Nephron progenitor cell (in vitro differentiated cells): Measurements from ENCODE around the gene KCNT1.
A peak's percentile ranks its signal among the peaks of the same experiment; 100 is the strongest.

Source experiments
- DNase-seq: peaks from one replicate; pipeline ENCODE4 v3.0.0; 2021
- H3K27ac Mint-ChIP-seq: 2 replicates; pipeline ENCODE4 v1.8.0; 2021; ENCODE audit warnings: mild to moderate bottlenecking, moderate library complexity, mixed read lengths
- H3K27me3 Mint-ChIP-seq: 2 replicates; pipeline ENCODE4 v1.8.0; 2021; ENCODE audit warnings: mild to moderate bottlenecking, low read depth, mixed read lengths; ENCODE audit not compliant: poor library complexity
- H3K36me3 Mint-ChIP-seq: 2 replicates; pipeline ENCODE4 v1.8.0; 2021; ENCODE audit warnings: low read depth, mixed read lengths
- H3K4me1 Mint-ChIP-seq: 2 replicates; pipeline ENCODE4 v1.8.0; 2021; ENCODE audit warnings: mixed read lengths
- H3K4me3 Mint-ChIP-seq: 2 replicates; pipeline ENCODE4 v1.8.0; 2021; ENCODE audit warnings: mild to moderate bottlenecking, moderate library complexity, mixed read lengths
- H3K9me3 Mint-ChIP-seq: 2 replicates; pipeline ENCODE4 v1.8.0; 2021; ENCODE audit warnings: mild to moderate bottlenecking, moderate library complexity, mixed read lengths
- TF ChIP-seq, protein P1 (sequence below): fragments of 200-600 bp; sonication (generic); IDR thresholded peaks from 2 replicates; pipeline ENCODE4 v1.5.0; 2021; ENCODE audit warnings: antibody characterized with exemption

Gene KCNT1

DNA sequence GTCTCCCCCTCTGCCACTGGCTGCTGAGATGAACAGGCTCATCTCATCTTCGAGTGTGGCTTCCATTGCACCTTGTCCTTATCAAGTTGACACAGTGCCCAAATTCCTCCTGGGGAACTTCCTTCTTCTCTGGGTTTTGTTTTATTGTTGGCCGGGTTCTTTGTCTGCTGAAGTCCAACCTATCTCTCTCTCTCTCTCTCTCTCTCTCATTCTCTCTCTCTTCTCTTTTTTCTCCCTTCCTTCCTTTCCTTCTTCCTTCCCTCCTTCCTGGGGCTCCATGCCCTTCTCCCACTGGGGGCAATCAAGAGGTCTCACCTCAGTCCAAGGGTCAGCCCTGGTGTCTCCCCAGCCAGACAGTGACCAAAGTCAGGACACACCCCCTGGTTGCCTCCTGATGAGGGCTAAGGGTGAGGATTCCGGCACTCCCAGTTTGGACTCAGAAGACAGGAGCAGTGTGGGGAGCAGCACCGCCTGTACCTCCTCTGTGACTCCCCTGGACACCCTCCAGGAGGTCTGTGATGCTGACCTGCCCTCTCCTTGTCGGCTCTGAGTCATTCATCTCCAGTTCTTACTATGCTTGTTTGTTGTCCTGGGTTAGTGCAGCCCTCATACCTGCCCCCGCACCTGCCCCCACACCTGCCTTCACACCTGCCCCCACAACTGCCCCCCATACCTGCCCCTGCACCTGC lies 30.7 kb downstream of the KCNT1 start:
- no peak overlapping the region for H3K27ac Mint-ChIP-seq
- no peaks in the 10 kb centered on the region for H3K4me1 Mint-ChIP-seq
- H3K27me3 Mint-ChIP-seq, result peaks cover 61% of the 10 kb centered on the region
- no peaks in the 10 kb centered on the region for H3K36me3 Mint-ChIP-seq
- H3K9me3 Mint-ChIP-seq, result peaks cover 35% of the 10 kb centered on the region
- TF ChIP-seq, protein P1, sequence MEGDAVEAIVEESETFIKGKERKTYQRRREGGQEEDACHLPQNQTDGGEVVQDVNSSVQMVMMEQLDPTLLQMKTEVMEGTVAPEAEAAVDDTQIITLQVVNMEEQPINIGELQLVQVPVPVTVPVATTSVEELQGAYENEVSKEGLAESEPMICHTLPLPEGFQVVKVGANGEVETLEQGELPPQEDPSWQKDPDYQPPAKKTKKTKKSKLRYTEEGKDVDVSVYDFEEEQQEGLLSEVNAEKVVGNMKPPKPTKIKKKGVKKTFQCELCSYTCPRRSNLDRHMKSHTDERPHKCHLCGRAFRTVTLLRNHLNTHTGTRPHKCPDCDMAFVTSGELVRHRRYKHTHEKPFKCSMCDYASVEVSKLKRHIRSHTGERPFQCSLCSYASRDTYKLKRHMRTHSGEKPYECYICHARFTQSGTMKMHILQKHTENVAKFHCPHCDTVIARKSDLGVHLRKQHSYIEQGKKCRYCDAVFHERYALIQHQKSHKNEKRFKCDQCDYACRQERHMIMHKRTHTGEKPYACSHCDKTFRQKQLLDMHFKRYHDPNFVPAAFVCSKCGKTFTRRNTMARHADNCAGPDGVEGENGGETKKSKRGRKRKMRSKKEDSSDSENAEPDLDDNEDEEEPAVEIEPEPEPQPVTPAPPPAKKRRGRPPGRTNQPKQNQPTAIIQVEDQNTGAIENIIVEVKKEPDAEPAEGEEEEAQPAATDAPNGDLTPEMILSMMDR, result no peak
- H3K4me3 Mint-ChIP-seq, result no peak overlapping the region
- DNase-seq, result no peak

DNA sequence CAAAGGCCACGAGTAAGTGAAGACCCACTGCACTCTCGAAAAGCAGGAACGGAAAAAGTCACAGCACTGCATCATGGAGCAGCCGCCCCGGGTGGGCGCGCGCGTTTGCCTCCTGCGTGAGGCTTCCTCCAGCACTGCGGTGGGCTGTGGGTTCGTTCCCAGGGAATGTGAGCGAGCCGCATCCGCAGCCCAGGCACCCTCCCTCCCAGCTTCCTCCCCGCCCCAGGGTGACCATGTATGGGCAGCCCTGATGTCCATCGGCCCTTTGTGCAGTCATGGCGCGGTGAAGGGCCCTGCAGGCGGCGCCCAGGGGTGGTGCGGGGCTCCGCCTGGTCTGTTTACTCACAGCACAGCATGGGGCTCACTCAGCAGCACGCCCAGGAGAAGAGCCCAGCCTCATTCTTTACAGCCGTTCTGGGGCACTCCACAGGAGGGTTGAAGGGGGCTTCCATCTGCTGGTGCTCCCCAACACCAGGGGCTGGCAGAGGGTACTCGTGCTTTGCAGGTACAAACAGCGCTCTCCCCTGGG lies 32.7 kb downstream of the KCNT1 start:
- H3K36me3 Mint-ChIP-seq, result no peaks in the 10 kb centered on the region
- no peaks in the 10 kb centered on the region for H3K4me1 Mint-ChIP-seq
- no peak overlapping the region for H3K27ac Mint-ChIP-seq
- DNase-seq, result no peak
- peaks cover 62% of the 10 kb centered on the region for H3K27me3 Mint-ChIP-seq
- H3K9me3 Mint-ChIP-seq, result peaks cover 31% of the 10 kb centered on the region
- TF ChIP-seq, protein P1, result no peak
- H3K4me3 Mint-ChIP-seq, result no peak overlapping the region

DNA sequence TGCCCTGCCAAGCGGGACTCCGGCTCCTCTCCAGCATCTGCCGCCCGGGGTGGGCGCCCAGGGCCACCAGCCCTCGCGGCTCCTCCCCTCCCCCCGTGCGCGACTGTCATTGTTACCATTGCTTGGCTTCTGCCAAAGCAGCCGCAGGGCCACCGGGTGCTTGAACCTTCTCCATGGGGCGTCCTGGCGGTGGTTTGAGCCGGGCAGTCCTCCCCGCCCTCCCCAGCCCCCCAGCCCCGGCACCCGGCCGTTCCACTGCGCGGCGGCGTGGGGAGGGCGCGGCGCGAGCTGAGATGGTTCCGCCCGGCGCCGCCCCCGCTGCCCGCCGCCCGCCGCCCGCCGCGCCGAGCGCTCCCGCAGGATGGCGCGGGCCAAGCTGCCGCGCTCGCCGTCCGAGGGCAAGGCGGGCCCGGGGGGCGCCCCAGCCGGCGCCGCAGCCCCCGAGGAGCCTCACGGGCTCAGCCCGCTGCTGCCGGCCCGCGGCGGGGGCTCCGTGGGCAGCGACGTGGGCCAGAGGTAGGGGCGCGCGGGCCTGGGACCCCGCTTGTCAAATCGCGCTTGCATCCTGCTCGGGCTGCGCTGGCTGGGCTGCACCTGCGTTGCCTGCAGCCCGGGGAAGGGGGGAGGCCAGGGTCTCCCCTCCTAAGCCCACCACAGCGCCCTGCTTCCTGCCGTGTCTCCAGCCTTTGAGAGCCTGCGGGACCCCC lies 34.4 kb downstream of the KCNT1 start:
- peak; percentile 35 for DNase-seq
- H3K4me1 Mint-ChIP-seq, result no peaks in the 10 kb centered on the region
- H3K4me3 Mint-ChIP-seq, result no peak overlapping the region
- peaks cover 21% of the 10 kb centered on the region for H3K9me3 Mint-ChIP-seq
- no peaks in the 10 kb centered on the region for H3K36me3 Mint-ChIP-seq
- H3K27me3 Mint-ChIP-seq, result peaks cover 59% of the 10 kb centered on the region
- H3K27ac Mint-ChIP-seq, result no peak overlapping the region
- TF ChIP-seq, protein P1, result no peak

DNA sequence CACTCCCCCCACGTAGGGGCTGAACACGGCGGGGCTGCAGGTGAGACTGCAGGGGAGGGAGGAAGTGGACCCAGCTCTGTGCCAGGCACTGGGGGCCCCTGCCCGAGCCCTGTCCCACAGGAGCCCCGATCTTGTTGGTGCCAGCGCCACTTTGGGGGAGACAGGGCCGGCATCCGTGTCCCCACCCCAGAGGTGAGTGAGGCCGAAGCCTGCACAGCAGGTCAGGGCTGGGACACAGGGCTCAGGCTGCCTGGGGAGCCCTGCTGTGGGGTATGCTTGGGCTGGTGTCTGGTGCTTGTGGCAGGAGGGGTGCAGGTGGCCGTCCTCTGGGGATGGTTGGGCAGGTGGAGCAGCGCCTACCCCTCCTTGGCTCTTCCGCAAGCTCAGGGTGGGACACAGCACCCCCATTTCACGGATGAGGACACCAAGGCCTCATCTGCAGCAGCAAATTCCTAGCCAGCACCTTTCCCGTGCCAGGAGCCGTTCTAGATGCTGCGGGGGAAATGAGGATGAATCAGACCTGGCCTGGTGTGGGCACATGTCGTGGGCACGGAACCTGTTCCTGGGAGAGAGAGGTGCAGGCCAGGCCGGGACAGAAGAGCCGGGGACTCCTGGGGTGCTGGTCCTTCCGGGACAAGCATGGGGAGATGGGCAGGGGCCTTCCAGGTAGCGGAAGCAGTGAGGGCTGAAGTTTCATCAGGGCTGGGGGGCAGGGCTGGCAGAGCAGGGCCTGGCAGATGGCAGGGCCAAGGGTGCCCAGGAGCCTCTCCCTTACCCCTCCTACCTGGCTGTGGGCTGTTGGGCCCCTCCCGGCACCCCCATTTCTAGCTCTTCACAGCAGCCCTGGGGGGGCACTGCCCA lies 35.2 kb downstream of the KCNT1 start:
- H3K27me3 Mint-ChIP-seq, result peaks cover 54% of the 10 kb centered on the region
- H3K9me3 Mint-ChIP-seq, result peaks cover 15% of the 10 kb centered on the region
- no peak for DNase-seq
- no peaks in the 10 kb centered on the region for H3K4me1 Mint-ChIP-seq
- no peaks in the 10 kb centered on the region for H3K36me3 Mint-ChIP-seq
- no peak overlapping the region for H3K4me3 Mint-ChIP-seq
- TF ChIP-seq, protein P1, result no peak
- H3K27ac Mint-ChIP-seq, result no peak overlapping the region

DNA sequence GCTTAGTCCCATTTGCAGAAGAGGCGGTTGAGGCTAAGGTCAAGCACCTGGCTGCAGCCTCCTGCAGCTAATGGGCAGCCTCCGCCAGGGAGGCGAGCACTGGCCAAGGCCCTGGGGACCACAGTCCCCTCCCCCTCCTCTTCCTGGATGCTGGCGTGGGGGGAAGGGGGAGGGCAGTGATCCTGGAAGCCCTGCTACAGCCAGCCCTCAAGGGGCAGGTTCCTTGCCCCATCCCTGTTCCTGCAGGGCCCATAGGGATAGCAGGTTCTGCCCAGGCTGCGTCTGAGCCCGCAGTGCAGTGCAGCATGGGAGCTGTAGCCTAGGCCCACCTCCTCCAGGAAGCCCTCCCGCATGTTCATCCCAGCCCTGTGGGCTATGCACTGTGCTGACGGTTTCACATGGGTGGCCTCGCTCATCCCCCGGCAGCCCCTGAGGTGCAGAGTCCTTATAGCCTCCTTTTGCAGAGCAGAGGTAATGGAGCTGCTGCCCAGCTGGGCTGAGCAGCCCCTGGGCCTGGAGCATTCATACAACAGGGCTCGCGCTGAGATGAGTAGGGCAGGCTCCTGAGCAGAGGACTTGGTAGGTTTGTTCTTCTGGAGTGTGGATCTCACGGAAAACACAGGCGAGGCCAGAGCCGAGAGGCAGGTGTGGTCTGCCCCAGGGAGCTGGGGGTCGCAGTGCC lies 36.0 kb downstream of the KCNT1 start:
- TF ChIP-seq, protein P1, result no peak
- Mint-ChIP-seq H3K36me3 (no peaks in the 10 kb centered on the region), H3K4me1 (no peaks in the 10 kb centered on the region), H3K4me3 (no peak overlapping the region), H3K9me3 (peaks cover 8% of the 10 kb centered on the region), H3K27me3 (peaks cover 53% of the 10 kb centered on the region), H3K27ac (no peak overlapping the region)
- DNase-seq, result no peak
